ENCODE results near the gene KRT12. TPM values are rescaled to one million over a fixed set of nuclear protein-coding genes. Genes with fewer than 3 reads are reported as not detected.
A peak's percentile ranks its signal among the peaks of the same experiment; 100 is the strongest.
"Not testable (repeated sequence)": the region's sequence is repeated elsewhere in the genome, so short reads cannot be mapped to it uniquely, and the experiment has no call there.

KRT12 gene
- total RNA-seq, 6 experiments from 2014 or later: not detected

DNA sequence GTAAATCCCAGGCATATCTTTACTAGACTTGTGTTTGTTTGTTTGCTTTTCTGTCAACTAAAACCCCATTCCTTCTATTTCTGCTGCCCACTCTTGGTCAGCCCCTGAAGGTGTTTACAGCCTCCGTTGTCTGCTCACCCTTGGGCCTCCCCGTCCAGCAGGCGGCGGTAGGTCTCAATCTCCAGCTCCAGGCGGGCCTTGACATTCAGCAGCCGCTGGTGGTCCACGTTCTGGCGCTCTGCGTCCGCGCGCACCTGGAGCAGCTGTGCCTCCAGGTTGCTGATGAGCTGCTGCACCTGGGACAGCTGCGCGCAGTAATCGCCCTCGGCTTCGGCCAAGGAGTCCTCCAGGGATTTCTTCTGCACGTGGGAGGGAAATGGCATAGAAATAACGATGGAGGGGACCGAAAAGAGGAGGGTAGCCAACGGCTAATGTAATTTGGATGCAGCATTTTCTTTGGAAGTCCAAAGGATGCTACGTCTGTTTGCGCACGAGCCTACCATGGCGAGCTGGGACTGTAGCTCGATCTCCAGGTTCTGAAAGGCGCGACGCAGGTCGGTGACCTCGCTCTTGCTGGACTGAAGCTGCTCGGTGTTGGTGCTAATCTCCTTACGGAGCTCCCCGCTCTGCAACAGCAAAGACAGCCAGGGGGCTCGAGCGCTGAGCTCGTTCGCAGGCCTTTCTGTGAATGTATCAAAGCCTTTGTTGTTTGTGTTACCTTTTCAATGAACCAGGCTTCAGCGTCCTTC is 3.9 kb downstream of the KRT12 start:
- Mint-ChIP-seq H3K36me3 (ENCODE audit: low read depth) (no peaks in the 10 kb centered on the region), H3K4me1 (ENCODE audit: low read depth) (peaks cover 13% of the 10 kb centered on the region), H3K4me3 (no peak overlapping the region), H3K9me3 (no peaks in the 10 kb centered on the region), H3K27me3 (ENCODE audit: insufficient read depth) (peaks cover 2% of the 10 kb centered on the region), H3K27ac (no peak overlapping the region)
- TF ChIP-seq, protein P1, sequence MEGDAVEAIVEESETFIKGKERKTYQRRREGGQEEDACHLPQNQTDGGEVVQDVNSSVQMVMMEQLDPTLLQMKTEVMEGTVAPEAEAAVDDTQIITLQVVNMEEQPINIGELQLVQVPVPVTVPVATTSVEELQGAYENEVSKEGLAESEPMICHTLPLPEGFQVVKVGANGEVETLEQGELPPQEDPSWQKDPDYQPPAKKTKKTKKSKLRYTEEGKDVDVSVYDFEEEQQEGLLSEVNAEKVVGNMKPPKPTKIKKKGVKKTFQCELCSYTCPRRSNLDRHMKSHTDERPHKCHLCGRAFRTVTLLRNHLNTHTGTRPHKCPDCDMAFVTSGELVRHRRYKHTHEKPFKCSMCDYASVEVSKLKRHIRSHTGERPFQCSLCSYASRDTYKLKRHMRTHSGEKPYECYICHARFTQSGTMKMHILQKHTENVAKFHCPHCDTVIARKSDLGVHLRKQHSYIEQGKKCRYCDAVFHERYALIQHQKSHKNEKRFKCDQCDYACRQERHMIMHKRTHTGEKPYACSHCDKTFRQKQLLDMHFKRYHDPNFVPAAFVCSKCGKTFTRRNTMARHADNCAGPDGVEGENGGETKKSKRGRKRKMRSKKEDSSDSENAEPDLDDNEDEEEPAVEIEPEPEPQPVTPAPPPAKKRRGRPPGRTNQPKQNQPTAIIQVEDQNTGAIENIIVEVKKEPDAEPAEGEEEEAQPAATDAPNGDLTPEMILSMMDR (IDR thresholded peaks at IDR 0.05): peak; percentile 60
- DNase-seq: no peak

- H3K27ac Mint-ChIP-seq: no peak overlapping the region
- TF ChIP-seq, protein P1 (IDR thresholded peaks at IDR 0.05): no peak
- H3K27me3 Mint-ChIP-seq (ENCODE audit: insufficient read depth): peaks cover under 1% of the 10 kb centered on the region
- H3K4me3 Mint-ChIP-seq: no peak overlapping the region
- H3K9me3 Mint-ChIP-seq: no peaks in the 10 kb centered on the region
- H3K36me3 Mint-ChIP-seq (ENCODE audit: low read depth): no peaks in the 10 kb centered on the region
- peaks cover 35% of the 10 kb centered on the region for H3K4me1 Mint-ChIP-seq (ENCODE audit: low read depth)
- no peak for DNase-seq
These were observed 7.5 kb downstream of the KRT12 start for GRCh38 chr17:40859536-40859935.

DNA sequence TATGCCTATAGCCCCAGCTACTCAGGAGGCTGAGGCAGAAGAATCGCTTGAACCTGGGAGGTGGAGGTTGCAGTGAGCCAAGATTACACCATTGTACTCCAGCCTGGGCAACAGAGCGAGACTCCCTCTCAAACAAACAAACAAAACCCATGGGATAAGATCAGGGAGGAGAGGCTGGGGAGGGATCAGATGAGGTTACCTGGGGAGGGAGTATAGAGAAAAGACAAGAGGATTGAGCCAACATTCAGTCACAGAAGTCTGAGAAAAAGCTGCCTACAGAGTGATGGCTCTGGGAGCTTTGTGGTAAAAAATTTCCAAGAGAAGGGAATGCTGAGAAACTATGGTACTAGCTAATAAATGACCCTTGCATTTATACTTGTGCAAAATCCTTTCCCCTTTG is 8.4 kb downstream of the KRT12 start:
- H3K27ac Mint-ChIP-seq; H3K36me3 Mint-ChIP-seq (ENCODE audit: low read depth); H3K27me3 Mint-ChIP-seq (ENCODE audit: insufficient read depth); H3K4me3 Mint-ChIP-seq; DNase-seq; H3K9me3 Mint-ChIP-seq: not testable (repeated sequence)
- peaks cover 43% of the 10 kb centered on the region for H3K4me1 Mint-ChIP-seq (ENCODE audit: low read depth)

- TF ChIP-seq, protein P1 (IDR thresholded peaks at IDR 0.05): no peak
- Mint-ChIP-seq H3K9me3 (no peaks in the 10 kb centered on the region), H3K4me1 (ENCODE audit: low read depth) (peaks cover 51% of the 10 kb centered on the region), H3K27me3 (ENCODE audit: insufficient read depth) (no peaks in the 10 kb centered on the region; the same call in none of the 2 replicates), H3K27ac (peak overlapping the region; percentile 73), H3K4me3 (no peak overlapping the region), H3K36me3 (ENCODE audit: low read depth) (no peaks in the 10 kb centered on the region)
- peak; percentile 22 for DNase-seq
These were observed 9.5 kb downstream of the KRT12 start for GRCh38 chr17:40857535-40857934.

DNA sequence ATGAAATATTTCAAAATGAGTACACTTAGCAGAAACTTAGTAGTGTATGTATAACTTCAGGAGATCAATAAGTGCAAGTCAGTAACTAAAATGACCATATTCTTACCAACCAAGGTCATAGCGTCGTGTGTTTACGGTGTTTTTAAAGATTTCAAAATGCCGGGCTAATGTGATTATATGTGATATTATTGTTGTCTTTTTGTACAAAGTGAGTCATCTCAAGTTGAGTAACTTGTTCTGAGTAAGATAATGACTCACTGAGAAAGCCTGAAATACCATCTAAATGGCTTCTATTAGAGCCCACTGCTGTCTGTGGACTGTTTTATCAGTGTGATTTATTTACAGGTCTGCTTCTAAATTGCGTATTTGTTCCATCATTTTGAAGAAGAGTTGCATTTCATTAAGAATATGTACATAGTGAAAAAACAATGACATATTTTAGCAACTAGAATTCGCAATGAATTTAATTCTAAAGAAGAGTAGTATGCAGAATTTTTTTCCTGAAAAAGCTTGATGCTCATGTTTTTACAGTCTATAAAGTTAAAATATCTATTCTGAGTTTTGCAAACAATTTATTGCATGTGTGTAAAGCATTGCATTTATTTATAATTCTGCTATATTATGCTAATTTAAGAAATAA is 12.7 kb downstream of the KRT12 start:
- peak; percentile 91 for DNase-seq
- Mint-ChIP-seq H3K27ac (peak overlapping the region; percentile 63), H3K36me3 (ENCODE audit: low read depth) (no peaks in the 10 kb centered on the region), H3K27me3 (ENCODE audit: insufficient read depth) (no peaks in the 10 kb centered on the region; the same call in 1 of the 2 replicates), H3K4me3 (peak overlapping the region; percentile 72; the same call in 1 of the 2 replicates), H3K4me1 (ENCODE audit: low read depth) (peaks cover 64% of the 10 kb centered on the region), H3K9me3 (no peaks in the 10 kb centered on the region)
- TF ChIP-seq, protein P1 (IDR thresholded peaks at IDR 0.05): no peak

DNA sequence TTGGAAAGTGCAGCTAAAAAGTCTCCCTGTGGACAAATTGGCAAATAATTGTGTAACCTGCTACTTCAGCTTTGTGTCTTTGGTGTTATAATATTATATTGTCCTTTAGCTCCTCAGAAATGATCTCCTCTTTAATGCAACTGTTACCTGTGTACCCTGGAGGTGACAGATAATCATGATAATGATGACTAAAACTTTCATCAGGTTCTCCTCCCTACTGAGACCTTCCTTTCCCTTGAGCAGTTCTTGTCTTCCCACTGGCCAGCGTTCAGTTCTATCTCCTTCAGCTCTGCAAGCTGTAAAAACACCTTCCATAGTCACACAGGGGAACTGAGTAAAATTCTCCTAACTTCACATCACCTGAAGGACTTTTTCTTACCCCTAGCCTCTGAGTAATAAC is 14.7 kb downstream of the KRT12 start:
- TF ChIP-seq, protein P1 (IDR thresholded peaks at IDR 0.05): no peak
- no peak for DNase-seq
- peaks cover 48% of the 10 kb centered on the region for H3K4me1 Mint-ChIP-seq (ENCODE audit: low read depth)
- no peaks in the 10 kb centered on the region for H3K36me3 Mint-ChIP-seq (ENCODE audit: low read depth)
- H3K27me3 Mint-ChIP-seq (ENCODE audit: insufficient read depth): no peaks in the 10 kb centered on the region; the same call in 1 of the 2 replicates
- H3K4me3 Mint-ChIP-seq: no peak overlapping the region
- H3K27ac Mint-ChIP-seq: no peak overlapping the region
- no peaks in the 10 kb centered on the region for H3K9me3 Mint-ChIP-seq

Measured in HFFc6 (cell line).